Measurements from ENCODE around the gene MICAL3. TPM values are rescaled to one million over a fixed set of nuclear protein-coding genes. Genes with fewer than 3 reads are reported as not detected.

The MICAL3 gene
- total and polyA plus RNA-seq, 2 of the 8 experiments (the other 6 are each of a cell fraction or from before 2014, with no cell fraction given), result 8.3 to 41.8 TPM

- TF ChIP-seq CHD7 (IDR thresholded peaks at IDR 0.05; ENCODE audit: insufficient replicate concordance, low read length) (no peak), JUND (IDR thresholded peaks at IDR 0.05; ENCODE audit: low read length) (no peak), CBX5 (IDR thresholded peaks at IDR 0.05; ENCODE audit: low read depth, low read length) (no peak), SP1 (IDR thresholded peaks at IDR 0.05; ENCODE audit: low read depth, low read length) (no peak), CBX8 (IDR thresholded peaks at IDR 0.05; ENCODE audit: borderline replicate concordance, low read depth, low read length) (no peak), FOSL1 (IDR thresholded peaks at IDR 0.05; ENCODE audit: insufficient read depth, low read depth, low read length) (no peak), SAP30 (IDR thresholded peaks at IDR 0.05; ENCODE audit: insufficient read depth, insufficient replicate concordance, low read length) (no peak), JUN (IDR thresholded peaks at IDR 0.05; ENCODE audit: low read depth, low read length) (no peak), YY1 (IDR thresholded peaks at IDR 0.05; ENCODE audit: low read depth, low read length) (no peak), HDAC2 (IDR thresholded peaks at IDR 0.05; ENCODE audit: borderline replicate concordance in 1 of 2, low read depth in 2 of 2, low read length in 2 of 2) (no peak), SP2 (IDR thresholded peaks at IDR 0.05; ENCODE audit: low read length) (no peak)
These were observed 152.5 kb downstream of the MICAL3 start (continued) for GRCh38 chr22:17871726-17872458.
